Spleen (tissue), 7 donors: ENCODE measurements around the gene CLCNKA.

ENCODE experiments used
- POLR2A ChIP-seq, 3 donors: fragments of 450-650 bp; IDR thresholded peaks; one replicate each; pipeline ENCODE4 v1.5.1; 2017; ENCODE audit warnings: antibody characterized with exemption in 3 of 3, mild to moderate bottlenecking in 1 of 3
- TF ChIP-seq, protein P1 (sequence below), 11 experiments: fragments of 200-600 bp in 7 of 11; fragments of 450-650 bp in 4 of 11; sonication (generic) in 4 of 11; IDR thresholded peaks in 8 of 11; conservative IDR thresholded peaks in 3 of 11; 1 replicate in 7 of 11; 2 replicates in 4 of 11; pipeline versions ENCODE4 v1.4.0 to v1.8.0; 2016 to 2021; ENCODE audit warnings: antibody characterized with exemption in 11 of 11, inconsistent platforms in 4 of 11, mild to moderate bottlenecking in 1 of 11
- donor health status: DM: no; HTN: no; CAD: no; lungs with moderate emphysema.
- donor health status: DM: no; HTN: no; CAD: no.
- donor health status: DM: no; HTN: no; CAD: no.

DNA sequence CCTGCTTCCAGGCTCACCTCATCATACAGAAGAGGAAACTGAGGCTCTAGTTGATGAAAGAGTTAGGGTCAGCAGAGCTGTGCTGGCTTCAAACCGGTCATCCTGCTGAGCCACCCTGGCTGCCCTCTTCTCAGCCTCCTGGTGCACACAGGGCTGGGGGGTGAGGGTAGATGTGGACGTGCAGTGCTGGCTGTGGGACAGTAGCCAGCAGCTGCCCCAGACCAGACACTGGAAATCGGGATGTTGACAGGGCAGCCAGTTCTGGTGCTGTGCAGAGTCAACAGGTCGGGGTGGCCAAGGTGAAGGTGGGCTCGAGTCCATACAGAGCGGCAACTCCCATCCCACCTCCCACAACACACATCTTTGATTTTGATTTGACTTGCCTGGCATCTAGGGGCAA is 1.5 kb upstream of the CLCNKA start:
- no peak for TF ChIP-seq POLR2A (IDR thresholded peaks at IDR 0.05)
- TF ChIP-seq, protein P1, sequence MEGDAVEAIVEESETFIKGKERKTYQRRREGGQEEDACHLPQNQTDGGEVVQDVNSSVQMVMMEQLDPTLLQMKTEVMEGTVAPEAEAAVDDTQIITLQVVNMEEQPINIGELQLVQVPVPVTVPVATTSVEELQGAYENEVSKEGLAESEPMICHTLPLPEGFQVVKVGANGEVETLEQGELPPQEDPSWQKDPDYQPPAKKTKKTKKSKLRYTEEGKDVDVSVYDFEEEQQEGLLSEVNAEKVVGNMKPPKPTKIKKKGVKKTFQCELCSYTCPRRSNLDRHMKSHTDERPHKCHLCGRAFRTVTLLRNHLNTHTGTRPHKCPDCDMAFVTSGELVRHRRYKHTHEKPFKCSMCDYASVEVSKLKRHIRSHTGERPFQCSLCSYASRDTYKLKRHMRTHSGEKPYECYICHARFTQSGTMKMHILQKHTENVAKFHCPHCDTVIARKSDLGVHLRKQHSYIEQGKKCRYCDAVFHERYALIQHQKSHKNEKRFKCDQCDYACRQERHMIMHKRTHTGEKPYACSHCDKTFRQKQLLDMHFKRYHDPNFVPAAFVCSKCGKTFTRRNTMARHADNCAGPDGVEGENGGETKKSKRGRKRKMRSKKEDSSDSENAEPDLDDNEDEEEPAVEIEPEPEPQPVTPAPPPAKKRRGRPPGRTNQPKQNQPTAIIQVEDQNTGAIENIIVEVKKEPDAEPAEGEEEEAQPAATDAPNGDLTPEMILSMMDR (IDR thresholded peaks at IDR 0.05 in 8 of 11, conservative IDR thresholded peaks at IDR 0.05 in 3 of 11): no peak
